ENCODE results near the gene GPATCH1. TPM values are rescaled to one million over a fixed set of nuclear protein-coding genes. Genes with fewer than 3 reads are reported as not detected.

Gene GPATCH1
- total and polyA plus RNA-seq, 2 of the 8 experiments (the other 6 are each of a cell fraction or from before 2014, with no cell fraction given), result 4.3 to 8.2 TPM

DNA sequence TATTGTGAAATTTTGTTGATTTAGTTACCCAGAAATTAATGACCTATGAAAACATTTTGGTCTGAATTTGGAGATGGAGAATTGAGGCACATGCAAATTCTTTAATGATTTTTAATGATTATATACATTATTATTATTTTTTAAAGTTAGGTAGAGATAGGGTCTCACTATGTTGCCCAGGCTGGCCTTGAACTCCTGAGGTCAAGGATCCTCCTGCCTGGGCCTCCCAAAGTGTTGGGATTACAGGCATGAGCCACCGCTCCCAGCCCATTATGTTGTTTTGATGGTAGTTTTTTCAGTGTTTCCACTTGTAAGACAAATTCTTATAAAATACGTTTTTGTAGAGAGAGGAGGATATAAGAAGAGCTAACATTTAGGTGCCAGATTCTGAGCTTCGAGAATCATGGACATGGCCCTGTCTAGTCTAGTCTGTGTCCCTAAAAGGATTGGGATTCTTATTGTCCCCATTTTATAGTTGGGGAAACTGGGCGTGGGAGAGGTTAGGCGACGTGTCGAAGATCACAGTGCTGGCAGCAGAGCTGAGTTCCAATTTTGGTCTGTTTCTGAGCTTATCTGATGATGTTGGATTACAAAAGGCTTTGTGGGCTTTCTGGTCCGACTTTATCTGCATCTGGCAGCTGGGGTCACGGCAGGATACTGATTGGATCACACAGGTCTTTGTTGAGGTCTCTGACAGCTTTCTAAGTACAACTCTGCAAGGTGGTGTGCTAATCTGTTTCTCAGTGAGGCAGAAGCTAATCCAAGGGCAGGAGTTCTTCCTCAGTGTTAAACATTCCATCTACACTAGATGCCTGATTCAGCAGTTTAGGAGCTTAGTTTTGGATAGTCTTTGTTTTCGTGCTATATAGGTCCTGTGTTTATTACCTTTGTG, 43.5 kb downstream of the GPATCH1 start:
- CTCF ChIA-PET (ENCODE audit: partially characterized antibody), result interaction anchor here (0.7 to 5.2 kb wide), 16 partner anchors 10 to 434 kb away, joined by 3 to 58 read pairs (median 4); no protein-coding TSS in a partner anchor
- Histone ChIP-seq H2BK15ac (ENCODE audit: low read length) (no peak overlapping the region), H3K56ac (replicated peaks; ENCODE audit: insufficient read length, low read depth, low read length) (no peak overlapping the region), H3K79me2 (ENCODE audit: control insufficient read depth in 1 of 2, insufficient read depth in 2 of 2, low read length in 2 of 2) (no peaks in the 10 kb centered on the region), H3K9ac (replicated peaks in 1 of 4; ENCODE audit: extremely low read depth in 1 of 4, low read depth in 3 of 4, low read length in 3 of 4) (no peak overlapping the region), H3K18ac (ENCODE audit: extremely low read depth, low read length) (no peak overlapping the region), H3K4ac (replicated peaks; ENCODE audit: insufficient read length, low read depth, low read length) (no peak overlapping the region), H3K14ac (ENCODE audit: insufficient read length) (no peak overlapping the region), H4K8ac (ENCODE audit: extremely low read depth, insufficient read depth, low read length) (no peak overlapping the region), H3K79me1 (ENCODE audit: low read depth, low read length) (no peaks in the 10 kb centered on the region), H3K27ac (ENCODE audit: low read depth, low read length) (no peak overlapping the region), H3K27me3 (replicated peaks in 1 of 4; ENCODE audit: control insufficient read depth in 3 of 4, extremely low read depth in 1 of 4, insufficient read depth in 3 of 4, low read length in 3 of 4) (no peaks in the 10 kb centered on the region), H2AK5ac (ENCODE audit: low read depth, low read length) (no peak overlapping the region), H3K9me3 (ENCODE audit: insufficient read depth in 2 of 2, low read depth in 1 of 2, low read length in 1 of 2) (no peaks in the 10 kb centered on the region), H2BK5ac (ENCODE audit: low read depth, low read length) (no peak overlapping the region), H3K4me2 (ENCODE audit: insufficient read depth in 1 of 2, low read depth in 2 of 2, low read length in 2 of 2) (no peak overlapping the region), H3K23ac (ENCODE audit: insufficient read length) (no peak overlapping the region), H4K20me1 (replicated peaks in 1 of 2; ENCODE audit: control insufficient read depth in 1 of 2, insufficient read depth in 2 of 2, low read length in 2 of 2) (no peaks in the 10 kb centered on the region), H2BK12ac (ENCODE audit: low read depth, low read length) (no peak overlapping the region), H2AFZ (ENCODE audit: low read length) (no peak overlapping the region), H2BK20ac (ENCODE audit: low read length) (no peak overlapping the region), H3K4me3 (ENCODE audit: extremely low read depth in 1 of 4, insufficient read depth in 2 of 4, low read depth in 3 of 4, low read length in 4 of 4) (no peak overlapping the region), H4K5ac (ENCODE audit: insufficient read length, low read depth, low read length) (no peak overlapping the region), H3K23me2 (ENCODE audit: low read depth, low read length) (no peaks in the 10 kb centered on the region), H3K4me1 (replicated peaks in 1 of 4; ENCODE audit: control insufficient read depth in 3 of 4, insufficient read depth in 4 of 4, low read length in 3 of 4) (no peaks in the 10 kb centered on the region), H3K36me3 (ENCODE audit: control insufficient read depth in 2 of 4, insufficient read depth in 4 of 4, low read length in 3 of 4) (peaks cover 0 to 5% (median 0%) of the 10 kb centered on the region in 4 experiments; a peak in 3 of 8 replicates), H2BK120ac (replicated peaks; ENCODE audit: low read depth, low read length) (no peak overlapping the region), H4K91ac (replicated peaks; ENCODE audit: insufficient read length, low read length) (no peak overlapping the region)
- no peak for DNase-seq (ENCODE audit: low read depth in 1 of 2, low spot score in 2 of 2)
- POLR2A ChIA-PET (ENCODE audit: partially characterized antibody), result no interaction called here
- no peak for FAIRE-seq
- WGBS, 2 experiments (ENCODE audit: extremely low coverage in 1 of 2, insufficient coverage in 1 of 2, insufficient read length in 1 of 2, insufficient replicate concordance in 2 of 2, low coverage in 1 of 2, low lambda C conversion rate in 2 of 2, missing lambda C conversion rate in 1 of 2), result 87% methylated on average over 10 of the region's 10 CpGs; no CpG with 5 or more reads in 1 of the 2 experiments
